H9 (cell line): ENCODE data around the gene PDE4B. TPM values are rescaled to one million over a fixed set of nuclear protein-coding genes. Genes with fewer than 3 reads are reported as not detected.

Experiments
- DNase-seq: peaks from one replicate; pipeline ENCODE4 v3.0.0-alpha.2; 2017
- H2AFZ ChIP-seq: one replicate; pipeline ENCODE4 v1.6.1; 2013; ENCODE audit warnings: mild to moderate bottlenecking, low read length, control low read depth, moderate library complexity
- H2AK5ac ChIP-seq: 2 replicates; pipeline ENCODE4 v1.6.1; 2013; ENCODE audit warnings: low read length, control low read depth, mixed read lengths; ENCODE audit not compliant: insufficient read length
- H2BK120ac ChIP-seq: one replicate; pipeline ENCODE4 v1.6.1; 2013; ENCODE audit warnings: low read depth, mild to moderate bottlenecking, low read length, control low read depth, inconsistent platforms; ENCODE audit not compliant: poor library complexity, severe bottlenecking
- H2BK12ac ChIP-seq: 2 replicates; pipeline ENCODE4 v1.6.1; 2013; ENCODE audit warnings: low read length, control low read depth, mixed read lengths, low read depth; ENCODE audit not compliant: insufficient read length
- H2BK15ac ChIP-seq: 2 replicates; pipeline ENCODE4 v1.6.1; 2013; ENCODE audit warnings: low read depth, low read length, control low read depth
- H2BK20ac ChIP-seq: one replicate; pipeline ENCODE4 v1.6.1; 2013; ENCODE audit warnings: low read depth, mild to moderate bottlenecking, low read length, control low read depth, inconsistent platforms; ENCODE audit not compliant: poor library complexity, severe bottlenecking
- H2BK5ac ChIP-seq: 2 replicates; pipeline ENCODE4 v1.6.1; 2013; ENCODE audit warnings: low read length, control low read depth, mixed read lengths; ENCODE audit not compliant: insufficient read length
- H3K14ac ChIP-seq: 2 replicates; pipeline ENCODE4 v1.6.1; 2013; ENCODE audit warnings: low read length, control low read depth; ENCODE audit not compliant: insufficient read depth
- H3K18ac ChIP-seq: 2 replicates; pipeline ENCODE4 v1.6.1; 2013; ENCODE audit warnings: low read depth, mild to moderate bottlenecking, mixed read lengths, low read length, control low read depth; ENCODE audit not compliant: insufficient read length
- H3K23ac ChIP-seq: 2 replicates; pipeline ENCODE4 v1.6.1; 2013; ENCODE audit warnings: low read length, control low read depth, mixed read lengths, low read depth; ENCODE audit not compliant: insufficient read length
- H3K23me2 ChIP-seq: 2 replicates; pipeline ENCODE4 v1.6.1; 2013; ENCODE audit warnings: low read depth, mild to moderate bottlenecking, mixed read lengths, low read length, control low read depth; ENCODE audit not compliant: insufficient read length, poor library complexity, severe bottlenecking
- H3K27ac ChIP-seq: 2 replicates; pipeline ENCODE4 v1.5.1; 2013; ENCODE audit warnings: low read length, control low read depth, mixed read lengths, low read depth; ENCODE audit not compliant: insufficient read length
- H3K27me3 ChIP-seq: 2 replicates; pipeline ENCODE4 v1.6.1; 2013; ENCODE audit warnings: low read length, control low read depth, inconsistent platforms; ENCODE audit not compliant: insufficient read depth
- H3K4ac ChIP-seq: 2 replicates; pipeline ENCODE4 v1.6.1; 2013; ENCODE audit warnings: low read depth, mild to moderate bottlenecking, control low read depth, inconsistent platforms, low read length, moderate library complexity
- H3K4me1 ChIP-seq: 2 replicates; pipeline ENCODE4 v1.6.1; 2013; ENCODE audit warnings: low read length, control low read depth, inconsistent platforms; ENCODE audit not compliant: insufficient read depth
- H3K4me2 ChIP-seq: 2 replicates; pipeline ENCODE4 v1.6.1; 2013; ENCODE audit warnings: low read length, control low read depth, mixed read lengths; ENCODE audit not compliant: insufficient read length, insufficient read depth
- H3K56ac ChIP-seq: 2 replicates; pipeline ENCODE4 v1.6.1; 2013; ENCODE audit warnings: low read depth, mild to moderate bottlenecking, mixed read lengths, low read length, control low read depth; ENCODE audit not compliant: insufficient read length
- H3K79me1 ChIP-seq: 2 replicates; pipeline ENCODE4 v1.6.1; 2013; ENCODE audit warnings: low read depth, mild to moderate bottlenecking, moderate library complexity, low read length, control low read depth, inconsistent platforms; ENCODE audit not compliant: insufficient read depth, poor library complexity, severe bottlenecking
- H3K79me2 ChIP-seq: 2 replicates; pipeline ENCODE4 v1.6.1; 2013; ENCODE audit warnings: low read length, control low read depth, inconsistent platforms; ENCODE audit not compliant: insufficient read depth
- H3K9ac ChIP-seq: 2 replicates; pipeline ENCODE4 v1.6.1; 2013; ENCODE audit warnings: low read length, control low read depth, mixed read lengths; ENCODE audit not compliant: insufficient read length; ENCODE audit errors: extremely low read depth
- H3K9me3 ChIP-seq: one replicate; pipeline ENCODE4 v1.6.1; 2013; ENCODE audit warnings: low read depth, low read length, inconsistent platforms; ENCODE audit not compliant: control insufficient read depth
- H3T11ph ChIP-seq: one replicate; pipeline ENCODE4 v1.6.1; 2013; ENCODE audit warnings: mild to moderate bottlenecking, low read length, control low read depth, inconsistent platforms
- H4K20me1 ChIP-seq: one replicate; pipeline ENCODE4 v1.6.1; 2013; ENCODE audit not compliant: control insufficient read depth, insufficient read length, insufficient read depth
- H4K5ac ChIP-seq: 2 replicates; pipeline ENCODE4 v1.6.1; 2013; ENCODE audit warnings: low read depth, mild to moderate bottlenecking, mixed read lengths, low read length, control low read depth; ENCODE audit not compliant: insufficient read length
- H4K8ac ChIP-seq: replicated peaks from 2 replicates; pipeline ENCODE4 v1.6.1; 2013; ENCODE audit warnings: low read length, control low read depth, mixed read lengths, low read depth; ENCODE audit not compliant: insufficient read length
- H4K91ac ChIP-seq: 2 replicates; pipeline ENCODE4 v1.6.1; 2013; ENCODE audit warnings: low read depth, mild to moderate bottlenecking, moderate library complexity, mixed read lengths, low read length, control low read depth; ENCODE audit not compliant: insufficient read length
- H3K27ac Mint-ChIP-seq, 3 experiments: 2 replicates in 2 of 3; 3 replicates in 1 of 3; pipeline ENCODE4 v1.8.0; 2020 to 2021; ENCODE audit warnings: mixed read lengths in 3 of 3, mild to moderate bottlenecking in 1 of 3, moderate library complexity in 1 of 3
- H3K27me3 Mint-ChIP-seq: 2 replicates; pipeline ENCODE4 v1.8.0; 2021; ENCODE audit warnings: low read depth, mild to moderate bottlenecking, moderate library complexity, mixed read lengths
- H3K36me3 Mint-ChIP-seq, 3 experiments: 2 replicates in 2 of 3; 3 replicates in 1 of 3; pipeline ENCODE4 v1.8.0; 2020 to 2021; ENCODE audit warnings: low read depth in 3 of 3, mixed read lengths in 3 of 3; ENCODE audit not compliant: insufficient read depth in 1 of 3
- H3K4me1 Mint-ChIP-seq, 2 experiments: 2 replicates each; pipeline ENCODE4 v1.8.0; 2020; ENCODE audit warnings: mixed read lengths in 2 of 2
- H3K4me3 Mint-ChIP-seq, 2 experiments: 2 replicates in 1 of 2; 3 replicates in 1 of 2; pipeline ENCODE4 v1.8.0; 2020 to 2021; ENCODE audit warnings: mild to moderate bottlenecking in 2 of 2, mixed read lengths in 2 of 2, moderate library complexity in 1 of 2
- H3K9me3 Mint-ChIP-seq, 2 experiments: 2 replicates in 1 of 2; 3 replicates in 1 of 2; pipeline ENCODE4 v1.8.0; 2020; ENCODE audit warnings: mild to moderate bottlenecking in 2 of 2, mixed read lengths in 2 of 2, moderate library complexity in 1 of 2
- CTCF ChIP-seq: fragments of 200-600 bp; sonication (generic); conservative IDR thresholded peaks from 3 replicates; pipeline ENCODE4 v1.8.0; 2021; ENCODE audit warnings: antibody characterized with exemption, mild to moderate bottlenecking
- total RNA-seq: library from RNA; stranded (reverse); gene quantifications from 2 replicates; pipeline ENCODE4 v1.2.1, GENCODE V29; 2021

The PDE4B gene
- total RNA-seq, 1 experiment from 2014 or later, result 19.8 TPM

GRCh38 chr1:66138613-66139012, 345.9 kb downstream of the PDE4B start:
- Histone ChIP-seq H3K18ac (no peak overlapping the region), H2AK5ac (no peak overlapping the region), H2BK5ac (no peak overlapping the region), H4K5ac (no peak overlapping the region), H2BK120ac (no peak overlapping the region), H4K91ac (no peak overlapping the region), H3K4me2 (no peak overlapping the region), H3T11ph (no peak overlapping the region), H2BK12ac (no peak overlapping the region), H3K23me2 (no peaks in the 10 kb centered on the region), H3K79me1 (no peaks in the 10 kb centered on the region), H4K20me1 (no peaks in the 10 kb centered on the region), H3K4me1 (no peaks in the 10 kb centered on the region), H2AFZ (no peak overlapping the region), H3K79me2 (no peaks in the 10 kb centered on the region), H3K23ac (no peak overlapping the region), H3K27ac (no peak overlapping the region), H4K8ac (no peak overlapping the region), H3K27me3 (no peaks in the 10 kb centered on the region), H3K9me3 (no peaks in the 10 kb centered on the region), H2BK15ac (no peak overlapping the region), H3K9ac (no peak overlapping the region), H2BK20ac (no peak overlapping the region), H3K4ac (no peak overlapping the region), H3K14ac (no peak overlapping the region), H3K56ac (no peak overlapping the region)
- Mint-ChIP-seq H3K27ac (no peak overlapping the region), H3K36me3 (no peaks in the 10 kb centered on the region), H3K4me1 (no peaks in the 10 kb centered on the region), H3K4me3 (no peak overlapping the region), H3K9me3 (no peaks in the 10 kb centered on the region), H3K27me3 (no peaks in the 10 kb centered on the region; the same call in 1 of the 2 replicates)
- no peak for DNase-seq
- TF ChIP-seq CTCF, result no peak
